Activated naive CD4-positive, alpha-beta T cell treated with anti-CD3 and anti-CD28 coated beads, Interleukin-2, amount 50 U/mL, for 24 hours (primary cell): ENCODE data around the gene SMIM7.

Experiments
- H3K27ac Mint-ChIP-seq: one replicate; pipeline ENCODE4 v1.8.0; 2021; ENCODE audit warnings: mild to moderate bottlenecking, mixed read lengths
- H3K27me3 Mint-ChIP-seq: one replicate; pipeline ENCODE4 v1.8.0; 2021; ENCODE audit warnings: mixed read lengths
- H3K36me3 Mint-ChIP-seq: one replicate; pipeline ENCODE4 v1.8.0; 2021; ENCODE audit warnings: mixed read lengths
- H3K4me1 Mint-ChIP-seq: one replicate; pipeline ENCODE4 v1.8.0; 2021; ENCODE audit warnings: mixed read lengths
- H3K4me3 Mint-ChIP-seq: one replicate; pipeline ENCODE4 v1.8.0; 2021; ENCODE audit warnings: mild to moderate bottlenecking, mixed read lengths
- H3K9me3 Mint-ChIP-seq: one replicate; pipeline ENCODE4 v1.8.0; 2021; ENCODE audit warnings: mixed read lengths

The SMIM7 gene

DNA sequence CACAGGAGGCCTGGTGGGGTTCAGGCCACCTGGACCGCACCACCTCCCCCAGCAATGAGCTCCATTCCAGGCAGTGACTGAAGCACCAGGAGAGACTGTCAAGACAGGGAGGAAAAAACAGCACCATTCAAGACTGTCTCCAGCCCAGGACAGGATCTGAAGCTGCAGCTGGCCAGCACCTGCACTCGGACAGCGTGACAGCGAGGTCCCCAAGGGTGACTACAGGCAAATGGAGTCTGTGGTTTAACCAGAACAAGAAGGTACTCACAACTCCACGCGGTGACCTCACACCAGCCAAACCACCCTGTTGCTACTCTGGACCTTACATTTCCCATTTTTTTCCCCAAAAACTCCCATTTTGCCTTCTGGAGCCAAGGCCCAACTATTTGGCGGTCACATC is 41.7 kb downstream of the SMIM7 start:
- no peaks in the 10 kb centered on the region for H3K36me3 Mint-ChIP-seq
- H3K27me3 Mint-ChIP-seq = no peaks in the 10 kb centered on the region
- peaks cover 86% of the 10 kb centered on the region for H3K4me1 Mint-ChIP-seq
- no peak overlapping the region for H3K4me3 Mint-ChIP-seq
- H3K27ac Mint-ChIP-seq = peak overlapping the region; percentile 82
- no peaks in the 10 kb centered on the region for H3K9me3 Mint-ChIP-seq

DNA sequence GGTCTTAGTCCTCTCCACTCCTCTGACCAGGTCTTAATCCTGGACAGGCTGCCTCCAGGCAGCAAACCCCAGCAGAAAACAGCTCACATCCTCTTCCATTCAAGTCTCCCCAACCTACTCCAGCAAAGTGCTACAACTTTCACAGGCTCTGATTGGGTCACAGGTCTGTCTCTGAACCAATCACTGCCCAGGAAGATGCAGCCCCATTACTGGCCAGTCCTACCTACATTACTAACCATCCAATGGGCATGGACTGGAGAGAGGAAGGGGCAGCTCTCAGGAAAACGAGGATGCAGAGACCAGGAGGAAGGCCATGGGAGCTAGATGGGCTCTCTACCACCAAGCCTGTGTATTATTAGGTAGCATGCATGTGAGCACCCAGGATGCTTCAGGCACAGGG is 44.1 kb downstream of the SMIM7 start:
- H3K4me1 Mint-ChIP-seq = peaks cover 93% of the 10 kb centered on the region
- no peak overlapping the region for H3K27ac Mint-ChIP-seq
- H3K4me3 Mint-ChIP-seq = no peak overlapping the region
- no peaks in the 10 kb centered on the region for H3K9me3 Mint-ChIP-seq
- H3K36me3 Mint-ChIP-seq = no peaks in the 10 kb centered on the region
- no peaks in the 10 kb centered on the region for H3K27me3 Mint-ChIP-seq

GRCh38 chr19:16614941-16615340 is 45.0 kb downstream of the SMIM7 start:
- Mint-ChIP-seq H3K27ac (no peak overlapping the region), H3K4me1 (peaks cover 89% of the 10 kb centered on the region), H3K9me3 (no peaks in the 10 kb centered on the region), H3K4me3 (peak overlapping the region; percentile 12), H3K27me3 (no peaks in the 10 kb centered on the region), H3K36me3 (no peaks in the 10 kb centered on the region)

- no peaks in the 10 kb centered on the region for H3K36me3 Mint-ChIP-seq
- peaks cover 84% of the 10 kb centered on the region for H3K4me1 Mint-ChIP-seq
- H3K4me3 Mint-ChIP-seq = no peak overlapping the region
- no peak overlapping the region for H3K27ac Mint-ChIP-seq
- H3K27me3 Mint-ChIP-seq = no peaks in the 10 kb centered on the region
- H3K9me3 Mint-ChIP-seq = no peaks in the 10 kb centered on the region
These were observed 46.1 kb downstream of the SMIM7 start for GRCh38 chr19:16613841-16614240.

GRCh38 chr19:16612636-16613035 is 47.3 kb downstream of the SMIM7 start:
- H3K27me3 Mint-ChIP-seq = no peaks in the 10 kb centered on the region
- no peaks in the 10 kb centered on the region for H3K9me3 Mint-ChIP-seq
- H3K27ac Mint-ChIP-seq = no peak overlapping the region
- no peak overlapping the region for H3K4me3 Mint-ChIP-seq
- peaks cover 82% of the 10 kb centered on the region for H3K4me1 Mint-ChIP-seq
- no peaks in the 10 kb centered on the region for H3K36me3 Mint-ChIP-seq

DNA sequence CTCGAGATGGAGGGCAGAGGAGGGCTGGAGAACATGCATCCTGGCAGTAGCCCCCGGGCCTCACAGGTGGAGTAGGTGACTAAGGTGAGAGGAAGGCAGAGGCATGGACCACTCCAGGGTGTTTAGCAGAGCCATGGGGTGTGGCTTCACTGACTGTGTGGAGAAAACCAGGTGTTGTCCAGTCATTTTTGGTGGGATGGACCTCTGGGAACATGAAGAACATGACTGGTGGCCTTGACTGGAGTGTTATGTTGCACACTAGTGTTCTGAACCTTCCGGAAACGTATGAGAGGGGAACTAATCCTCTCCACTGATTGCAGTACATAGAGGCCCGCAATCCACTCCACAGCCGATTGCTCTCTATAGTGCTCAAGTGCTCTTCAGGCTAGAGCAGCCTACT is 48.8 kb downstream of the SMIM7 start:
- Mint-ChIP-seq H3K27ac (no peak overlapping the region), H3K9me3 (no peaks in the 10 kb centered on the region), H3K4me1 (peaks cover 70% of the 10 kb centered on the region), H3K36me3 (no peaks in the 10 kb centered on the region), H3K27me3 (no peaks in the 10 kb centered on the region), H3K4me3 (no peak overlapping the region)

DNA sequence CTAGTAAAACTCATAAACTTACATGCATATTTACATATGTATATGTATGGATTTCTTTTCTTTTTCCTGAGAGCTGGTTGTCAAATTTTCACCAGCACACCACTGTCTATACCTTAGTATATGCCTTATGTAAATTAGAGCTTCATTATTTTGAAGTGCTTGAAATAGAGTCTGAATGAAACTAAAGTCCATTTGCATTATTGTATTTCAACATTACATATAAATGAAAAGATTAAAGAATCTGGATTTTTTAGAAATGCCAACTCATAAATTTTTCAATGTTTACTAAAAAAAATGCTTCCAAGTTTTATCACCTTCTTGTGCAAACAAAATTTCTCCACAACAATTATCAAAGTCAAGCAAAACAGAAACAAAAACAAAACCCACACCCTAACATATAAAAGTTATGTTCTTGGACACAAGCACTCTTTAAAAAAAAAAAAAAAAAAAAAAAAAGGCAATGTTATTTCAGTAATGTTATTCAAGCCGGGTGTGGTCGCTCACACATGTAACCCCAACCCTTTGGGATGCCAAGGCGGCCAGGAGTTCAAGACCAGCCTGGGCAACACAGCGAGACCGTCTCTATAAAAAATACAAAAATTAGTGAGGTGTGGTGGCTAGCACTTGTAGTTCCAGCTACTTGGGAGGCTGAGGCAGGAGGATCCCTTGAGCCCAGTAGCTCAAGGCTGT is 50.3 kb downstream of the SMIM7 start:
- Mint-ChIP-seq H3K36me3 (peaks cover 1% of the 10 kb centered on the region), H3K27me3 (no peaks in the 10 kb centered on the region), H3K9me3 (no peaks in the 10 kb centered on the region), H3K4me1 (peaks cover 69% of the 10 kb centered on the region), H3K27ac (no peak overlapping the region), H3K4me3 (no peak overlapping the region)

- peaks cover 1% of the 10 kb centered on the region for H3K36me3 Mint-ChIP-seq
- H3K4me3 Mint-ChIP-seq = no peak overlapping the region
- H3K9me3 Mint-ChIP-seq = no peaks in the 10 kb centered on the region
- H3K27me3 Mint-ChIP-seq = no peaks in the 10 kb centered on the region
- no peak overlapping the region for H3K27ac Mint-ChIP-seq
- H3K4me1 Mint-ChIP-seq = peaks cover 65% of the 10 kb centered on the region
These were observed 51.6 kb downstream of the SMIM7 start for GRCh38 chr19:16608290-16608739.

- H3K4me1 Mint-ChIP-seq = peaks cover 60% of the 10 kb centered on the region
- H3K36me3 Mint-ChIP-seq = peaks cover 1% of the 10 kb centered on the region
- no peak overlapping the region for H3K27ac Mint-ChIP-seq
- no peaks in the 10 kb centered on the region for H3K9me3 Mint-ChIP-seq
- H3K27me3 Mint-ChIP-seq = no peaks in the 10 kb centered on the region
- no peak overlapping the region for H3K4me3 Mint-ChIP-seq
These were observed 52.1 kb downstream of the SMIM7 start for GRCh38 chr19:16607819-16608218.

DNA sequence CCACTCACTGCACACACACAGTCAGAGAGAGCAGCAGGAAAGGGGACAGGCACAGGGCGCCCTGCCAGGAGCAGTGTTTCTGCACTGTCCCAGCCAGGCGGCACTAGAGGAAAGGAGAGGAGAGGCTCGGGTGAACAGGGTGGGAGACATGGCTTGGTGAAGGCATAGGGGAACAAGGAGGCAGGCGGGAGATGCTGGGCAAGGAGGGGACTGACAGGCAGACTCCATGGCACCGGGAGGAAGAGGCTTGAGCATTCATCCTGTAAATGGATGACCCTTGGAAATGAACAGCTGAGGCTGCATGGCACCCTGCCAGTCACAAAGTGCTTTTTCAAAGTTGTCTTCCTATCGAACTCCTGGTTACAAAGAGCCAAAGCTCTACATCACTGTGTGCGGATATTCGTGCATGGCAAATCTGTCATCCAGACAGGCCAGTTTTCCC is 54.4 kb downstream of the SMIM7 start:
- peaks cover 49% of the 10 kb centered on the region for H3K4me1 Mint-ChIP-seq
- peak overlapping the region; percentile 46 for H3K27ac Mint-ChIP-seq
- H3K36me3 Mint-ChIP-seq = peaks cover 1% of the 10 kb centered on the region
- H3K9me3 Mint-ChIP-seq = no peaks in the 10 kb centered on the region
- H3K4me3 Mint-ChIP-seq = no peak overlapping the region
- H3K27me3 Mint-ChIP-seq = no peaks in the 10 kb centered on the region

GRCh38 chr19:16605115-16605514 is 54.8 kb downstream of the SMIM7 start:
- H3K27me3 Mint-ChIP-seq = no peaks in the 10 kb centered on the region
- H3K4me1 Mint-ChIP-seq = peaks cover 47% of the 10 kb centered on the region
- no peaks in the 10 kb centered on the region for H3K9me3 Mint-ChIP-seq
- peaks cover 1% of the 10 kb centered on the region for H3K36me3 Mint-ChIP-seq
- no peak overlapping the region for H3K27ac Mint-ChIP-seq
- H3K4me3 Mint-ChIP-seq = no peak overlapping the region

DNA sequence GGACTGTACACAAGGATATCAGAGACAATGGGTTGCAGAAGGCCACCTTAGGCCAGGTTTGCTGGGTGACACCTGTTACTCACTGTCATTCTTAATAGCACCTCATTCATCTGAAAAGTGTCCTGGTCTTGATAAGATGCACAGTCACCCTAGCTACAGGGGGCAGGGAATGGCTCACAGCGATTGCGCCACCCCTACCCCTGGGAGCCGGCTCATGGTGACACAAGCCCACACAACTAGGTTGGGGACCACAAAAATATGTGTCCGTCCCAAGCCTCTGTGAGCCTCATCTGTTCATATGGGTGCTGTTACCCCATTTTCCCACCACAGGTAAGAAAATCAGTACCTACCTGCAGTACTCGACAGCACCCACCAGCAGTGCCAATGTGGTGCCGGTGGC is 55.3 kb downstream of the SMIM7 start:
- H3K27ac Mint-ChIP-seq = no peak overlapping the region
- no peak overlapping the region for H3K4me3 Mint-ChIP-seq
- H3K9me3 Mint-ChIP-seq = no peaks in the 10 kb centered on the region
- H3K36me3 Mint-ChIP-seq = peaks cover 1% of the 10 kb centered on the region
- H3K4me1 Mint-ChIP-seq = peaks cover 45% of the 10 kb centered on the region
- no peaks in the 10 kb centered on the region for H3K27me3 Mint-ChIP-seq

DNA sequence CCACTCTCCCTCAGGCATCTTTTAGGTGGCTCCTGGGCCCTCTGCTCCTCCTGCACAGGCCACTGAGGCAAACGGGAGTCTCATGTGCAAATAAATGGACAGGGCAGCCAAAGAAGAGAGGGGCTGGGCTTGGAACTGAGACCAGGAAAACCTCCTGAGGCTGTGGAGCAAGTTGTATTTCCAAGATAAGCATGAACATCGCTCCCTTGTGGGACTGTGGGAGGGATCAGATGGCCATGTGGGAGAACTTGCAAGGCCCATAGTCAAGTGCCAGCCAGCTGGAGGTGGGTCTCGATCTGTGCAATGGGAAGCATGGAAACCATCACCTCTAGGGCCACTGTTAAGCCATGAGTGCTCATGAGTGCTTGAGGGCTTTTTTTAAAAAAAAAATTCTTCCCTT is 56.9 kb downstream of the SMIM7 start:
- no peaks in the 10 kb centered on the region for H3K27me3 Mint-ChIP-seq
- no peak overlapping the region for H3K27ac Mint-ChIP-seq

GRCh38 chr19:16601378-16602052 is 58.4 kb downstream of the SMIM7 start:
- Mint-ChIP-seq H3K36me3 (peaks cover 1% of the 10 kb centered on the region), H3K4me3 (no peak overlapping the region)

More for the DNA sequence above, 56.9 kb downstream of the SMIM7 start:
- Mint-ChIP-seq H3K9me3 (no peaks in the 10 kb centered on the region), H3K4me1 (peaks cover 44% of the 10 kb centered on the region), H3K4me3 (no peak overlapping the region), H3K36me3 (peaks cover 1% of the 10 kb centered on the region)

GRCh38 chr19:16600824-16601223 is 59.1 kb downstream of the SMIM7 start:
- H3K27me3 Mint-ChIP-seq = no peaks in the 10 kb centered on the region
- H3K27ac Mint-ChIP-seq = no peak overlapping the region
- H3K4me3 Mint-ChIP-seq = no peak overlapping the region
- H3K9me3 Mint-ChIP-seq = no peaks in the 10 kb centered on the region
- H3K4me1 Mint-ChIP-seq = peaks cover 56% of the 10 kb centered on the region
- peaks cover under 1% of the 10 kb centered on the region for H3K36me3 Mint-ChIP-seq

More at GRCh38 chr19:16601378-16602052, 58.4 kb downstream of the SMIM7 start:
- Mint-ChIP-seq H3K27me3 (no peaks in the 10 kb centered on the region), H3K27ac (peak overlapping the region; percentile 23), H3K9me3 (no peaks in the 10 kb centered on the region), H3K4me1 (peaks cover 51% of the 10 kb centered on the region)

- Mint-ChIP-seq H3K27me3 (no peaks in the 10 kb centered on the region), H3K27ac (no peak overlapping the region), H3K9me3 (no peaks in the 10 kb centered on the region), H3K4me1 (peaks cover 56% of the 10 kb centered on the region), H3K4me3 (no peak overlapping the region), H3K36me3 (no peaks in the 10 kb centered on the region)
These were observed 60.1 kb downstream of the SMIM7 start for GRCh38 chr19:16599655-16600346.
